Uterus (tissue), 2 donors: ENCODE results near the gene DRG1.

ENCODE experiments used
- POLR2A ChIP-seq, 2 donors: fragments of 450-650 bp; IDR thresholded peaks; one replicate each; pipeline ENCODE4 v1.6.1; 2016; ENCODE audit warnings: antibody characterized with exemption in 2 of 2, mild to moderate bottlenecking in 1 of 2, moderate library complexity in 1 of 2
- TF ChIP-seq, protein P1 (sequence below), 4 experiments: fragments of 200-600 bp in 2 of 4; fragments of 450-650 bp in 2 of 4; sonication (generic) in 2 of 4; IDR thresholded peaks; one replicate each; pipeline ENCODE4 v1.5.1; 2016 to 2019; ENCODE audit warnings: antibody characterized with exemption in 4 of 4, mild to moderate bottlenecking in 2 of 4, moderate library complexity in 1 of 4

DNA sequence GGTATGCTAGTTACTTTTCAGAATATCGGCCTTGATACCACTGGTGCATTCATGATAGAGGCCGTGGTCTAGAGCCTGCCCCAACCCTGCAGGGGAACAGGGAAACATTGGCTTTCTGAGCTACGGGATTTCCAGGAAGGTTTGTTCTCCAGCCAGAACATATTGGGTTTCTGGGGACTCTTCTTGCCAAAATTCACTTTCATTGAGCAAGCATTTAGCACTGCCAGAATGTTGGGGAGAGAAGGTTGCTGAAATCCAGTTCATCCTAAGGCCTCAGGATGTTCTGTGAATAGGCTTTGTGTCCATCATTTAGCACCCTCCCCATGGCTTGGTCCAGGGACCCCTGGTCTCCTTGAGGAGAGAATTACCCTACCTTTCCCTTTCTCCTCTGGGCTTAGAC is 36.7 kb downstream of the DRG1 start:
- no peak for TF ChIP-seq POLR2A (IDR thresholded peaks at IDR 0.05)
- TF ChIP-seq, protein P1, sequence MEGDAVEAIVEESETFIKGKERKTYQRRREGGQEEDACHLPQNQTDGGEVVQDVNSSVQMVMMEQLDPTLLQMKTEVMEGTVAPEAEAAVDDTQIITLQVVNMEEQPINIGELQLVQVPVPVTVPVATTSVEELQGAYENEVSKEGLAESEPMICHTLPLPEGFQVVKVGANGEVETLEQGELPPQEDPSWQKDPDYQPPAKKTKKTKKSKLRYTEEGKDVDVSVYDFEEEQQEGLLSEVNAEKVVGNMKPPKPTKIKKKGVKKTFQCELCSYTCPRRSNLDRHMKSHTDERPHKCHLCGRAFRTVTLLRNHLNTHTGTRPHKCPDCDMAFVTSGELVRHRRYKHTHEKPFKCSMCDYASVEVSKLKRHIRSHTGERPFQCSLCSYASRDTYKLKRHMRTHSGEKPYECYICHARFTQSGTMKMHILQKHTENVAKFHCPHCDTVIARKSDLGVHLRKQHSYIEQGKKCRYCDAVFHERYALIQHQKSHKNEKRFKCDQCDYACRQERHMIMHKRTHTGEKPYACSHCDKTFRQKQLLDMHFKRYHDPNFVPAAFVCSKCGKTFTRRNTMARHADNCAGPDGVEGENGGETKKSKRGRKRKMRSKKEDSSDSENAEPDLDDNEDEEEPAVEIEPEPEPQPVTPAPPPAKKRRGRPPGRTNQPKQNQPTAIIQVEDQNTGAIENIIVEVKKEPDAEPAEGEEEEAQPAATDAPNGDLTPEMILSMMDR (IDR thresholded peaks at IDR 0.05): no peak
